Sigmoid colon (tissue), 3 donors: Measurements from ENCODE around the gene TMEM63A.
"Not testable (repeated sequence)": the region's sequence is repeated elsewhere in the genome, so short reads cannot be mapped to it uniquely, and the experiment has no call there.

Source experiments
- POLR2A ChIP-seq, 2 donors: fragments of 450-650 bp; IDR thresholded peaks; one replicate each; pipeline ENCODE4 v1.6.1; 2016; ENCODE audit warnings: antibody characterized with exemption in 2 of 2, mild to moderate bottlenecking in 2 of 2, moderate library complexity in 2 of 2
- TF ChIP-seq, protein P1 (sequence below), 4 experiments: fragments of 450-650 bp in 3 of 4; fragments of 200-600 bp in 1 of 4; IDR thresholded peaks; one replicate each; pipeline ENCODE4 v1.5.1; 2016 to 2019; ENCODE audit warnings: antibody characterized with exemption in 4 of 4, mild to moderate bottlenecking in 3 of 4, moderate library complexity in 2 of 4

DNA sequence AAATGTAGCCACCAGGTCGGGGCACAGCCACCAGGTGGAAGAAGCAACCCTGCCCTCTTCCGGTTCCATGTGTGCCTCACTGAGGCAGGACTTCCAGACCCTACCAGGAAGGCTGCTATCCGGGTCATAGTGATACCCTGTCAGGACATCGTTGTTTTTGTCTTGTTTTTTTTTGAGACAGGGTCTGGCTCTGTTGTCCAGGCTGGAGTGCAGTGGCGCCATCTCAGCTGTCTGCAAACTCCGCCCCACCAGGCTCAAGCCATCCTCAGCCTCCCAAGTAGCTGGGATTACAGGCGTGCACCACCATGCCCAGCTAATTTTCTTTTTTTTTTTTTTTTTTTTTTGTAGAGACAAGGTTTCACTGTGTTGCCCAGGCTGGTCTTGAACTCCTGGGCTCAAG is 67.1 kb downstream of the TMEM63A start:
- TF ChIP-seq, protein P1, sequence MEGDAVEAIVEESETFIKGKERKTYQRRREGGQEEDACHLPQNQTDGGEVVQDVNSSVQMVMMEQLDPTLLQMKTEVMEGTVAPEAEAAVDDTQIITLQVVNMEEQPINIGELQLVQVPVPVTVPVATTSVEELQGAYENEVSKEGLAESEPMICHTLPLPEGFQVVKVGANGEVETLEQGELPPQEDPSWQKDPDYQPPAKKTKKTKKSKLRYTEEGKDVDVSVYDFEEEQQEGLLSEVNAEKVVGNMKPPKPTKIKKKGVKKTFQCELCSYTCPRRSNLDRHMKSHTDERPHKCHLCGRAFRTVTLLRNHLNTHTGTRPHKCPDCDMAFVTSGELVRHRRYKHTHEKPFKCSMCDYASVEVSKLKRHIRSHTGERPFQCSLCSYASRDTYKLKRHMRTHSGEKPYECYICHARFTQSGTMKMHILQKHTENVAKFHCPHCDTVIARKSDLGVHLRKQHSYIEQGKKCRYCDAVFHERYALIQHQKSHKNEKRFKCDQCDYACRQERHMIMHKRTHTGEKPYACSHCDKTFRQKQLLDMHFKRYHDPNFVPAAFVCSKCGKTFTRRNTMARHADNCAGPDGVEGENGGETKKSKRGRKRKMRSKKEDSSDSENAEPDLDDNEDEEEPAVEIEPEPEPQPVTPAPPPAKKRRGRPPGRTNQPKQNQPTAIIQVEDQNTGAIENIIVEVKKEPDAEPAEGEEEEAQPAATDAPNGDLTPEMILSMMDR (IDR thresholded peaks at IDR 0.05) = not testable (repeated sequence)
- not testable (repeated sequence) for TF ChIP-seq POLR2A (IDR thresholded peaks at IDR 0.05)
